ENCODE data around the gene MAN2A2. TPM values are rescaled to one million over a fixed set of nuclear protein-coding genes. Genes with fewer than 3 reads are reported as not detected.
"Not testable (repeated sequence)": the region's sequence is repeated elsewhere in the genome, so short reads cannot be mapped to it uniquely, and the experiment has no call there.

MAN2A2 gene
- total RNA-seq, 2 donors from 2014 or later: 99.8 to 225 TPM

DNA sequence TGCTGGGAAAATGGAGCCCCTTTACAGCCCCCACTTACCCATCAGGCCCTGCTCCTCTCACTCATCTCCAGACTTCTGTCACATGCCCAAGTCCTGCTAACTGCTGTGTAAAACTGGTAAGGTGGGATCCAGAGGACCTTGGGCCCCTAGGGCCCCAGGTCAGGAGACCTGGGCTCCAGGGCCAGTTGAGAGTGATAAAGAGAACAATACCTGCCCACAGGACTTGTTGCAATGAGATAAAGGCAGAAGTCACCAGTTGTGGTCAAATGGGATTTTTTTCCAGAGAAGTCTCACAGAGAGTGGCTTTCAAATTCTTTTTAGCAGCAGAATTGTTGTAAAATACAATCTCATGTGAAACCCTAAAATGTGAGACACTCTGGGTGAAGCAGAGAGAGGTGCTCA is 34.0 kb upstream of the MAN2A2 start:
- peak overlapping the region; percentile 99 to 100 for H3K27ac Mint-ChIP-seq
- H3K9me3 Mint-ChIP-seq: no peaks in the 10 kb centered on the region
- no peak for DNase-seq (ENCODE audit: low spot score in 2 of 2)
- ATAC-seq: peak in 1 of 2 donors; percentile 17
- H3K36me3 Mint-ChIP-seq: peaks cover 52 to 61% of the 10 kb centered on the region in 2 donors

GRCh38 chr15:90869601-90870353 is 33.3 kb upstream of the MAN2A2 start:
- ATAC-seq (peak; percentile 58 to 81), DNase-seq (ENCODE audit: low spot score in 2 of 2) (peak; percentile 57 to 90)
- H3K27ac Mint-ChIP-seq: peak overlapping the region; percentile 99 to 100
- peaks cover 56 to 62% of the 10 kb centered on the region in 2 donors for H3K36me3 Mint-ChIP-seq
- no peaks in the 10 kb centered on the region for H3K9me3 Mint-ChIP-seq

DNA sequence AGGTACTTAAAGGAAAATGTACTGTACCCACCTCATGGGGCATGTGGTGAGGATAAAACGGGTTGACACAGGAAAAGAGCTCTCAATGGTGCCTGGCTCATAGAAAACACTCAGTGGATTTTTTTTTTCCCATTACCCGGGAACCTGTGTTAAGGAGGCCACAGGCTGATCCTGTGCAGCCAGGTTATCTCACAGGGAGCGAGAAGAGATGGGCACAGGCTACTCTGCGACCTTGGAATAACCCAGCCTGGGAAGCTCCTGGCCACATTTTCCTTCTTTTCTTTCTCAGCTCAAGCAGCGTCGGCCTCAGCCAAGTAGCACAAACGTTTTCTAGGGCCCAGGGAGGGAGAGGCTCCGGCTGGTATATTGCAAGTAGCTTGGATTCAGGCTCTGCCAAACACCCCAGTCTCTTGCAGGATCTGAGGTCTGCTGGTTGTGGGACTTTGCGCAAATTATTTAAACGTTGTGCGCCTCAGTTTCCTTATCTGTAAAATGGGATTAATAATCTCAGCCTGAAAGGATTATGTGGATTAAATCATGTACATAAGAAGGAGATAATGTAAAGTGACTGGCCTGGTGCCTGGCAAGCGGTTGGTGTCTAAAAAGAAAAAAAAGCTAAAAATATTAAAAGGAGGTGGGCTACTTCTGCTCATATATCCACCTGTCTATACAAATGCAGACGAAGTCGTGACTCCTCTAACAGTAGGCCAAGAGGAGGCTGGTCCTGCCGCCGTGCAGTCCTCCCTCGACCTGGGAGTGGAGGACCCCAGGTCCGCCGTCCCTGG is 32.6 kb upstream of the MAN2A2 start:
- Mint-ChIP-seq H3K27ac (peak overlapping the region; percentile 99 to 100), H3K36me3 (peaks cover 56 to 66% of the 10 kb centered on the region in 2 donors), H3K9me3 (no peaks in the 10 kb centered on the region)
- no peak for ATAC-seq
- no peak for DNase-seq (ENCODE audit: low spot score in 2 of 2)

GRCh38 chr15:90871139-90871715 is 31.9 kb upstream of the MAN2A2 start:
- Mint-ChIP-seq H3K36me3 (peaks cover 56 to 62% of the 10 kb centered on the region in 2 donors), H3K27ac (peak overlapping the region; percentile 99 to 100), H3K9me3 (no peaks in the 10 kb centered on the region)
- ATAC-seq (no peak), DNase-seq (ENCODE audit: low spot score in 2 of 2) (no peak)

- DNase-seq (ENCODE audit: low spot score in 2 of 2) (no peak), ATAC-seq (peak in 1 of 2 donors; percentile 1)
- Mint-ChIP-seq H3K9me3 (no peaks in the 10 kb centered on the region), H3K36me3 (peaks cover 62 to 69% of the 10 kb centered on the region in 2 donors), H3K27ac (peak overlapping the region; percentile 98 to 99)
Measured at GRCh38 chr15:90871716-90872485, 31.2 kb upstream of the MAN2A2 start.

- Mint-ChIP-seq H3K27ac (peak overlapping the region; percentile 98 to 99), H3K36me3 (peaks cover 69 to 76% of the 10 kb centered on the region in 2 donors), H3K9me3 (no peaks in the 10 kb centered on the region)
- peak; percentile 70 to 79 for ATAC-seq
- DNase-seq (ENCODE audit: low spot score in 2 of 2): peak; percentile 64 to 81
Measured at GRCh38 chr15:90872486-90873184, 30.5 kb upstream of the MAN2A2 start.

DNA sequence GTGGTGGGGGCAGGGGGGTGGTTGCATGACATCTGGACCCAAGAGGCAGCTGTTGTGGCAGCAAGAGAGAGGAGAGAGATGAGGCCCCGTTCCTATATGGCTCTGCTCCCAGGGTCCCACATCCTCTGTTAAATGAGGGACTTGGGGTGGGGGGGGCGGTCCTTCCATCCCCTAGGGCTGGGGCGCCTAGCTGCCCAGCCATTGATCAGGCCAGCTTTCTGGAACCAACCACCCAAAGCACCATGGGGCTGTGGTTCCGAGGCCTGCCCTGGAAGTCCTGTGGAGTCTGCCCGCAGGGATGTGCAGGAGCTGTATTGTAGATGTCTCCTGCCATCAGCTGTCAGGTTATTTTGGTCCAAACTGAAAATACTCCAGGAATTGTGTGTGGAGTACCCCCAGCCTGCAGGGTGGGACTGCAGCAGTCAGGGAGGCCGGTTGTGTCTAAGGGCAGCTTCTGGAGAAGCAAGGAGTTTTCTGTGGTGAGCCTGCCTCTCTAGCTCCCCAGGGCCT is 29.6 kb upstream of the MAN2A2 start:
- DNase-seq (ENCODE audit: low spot score in 2 of 2): no peak
- Mint-ChIP-seq H3K27ac (peak overlapping the region; percentile 98 to 99), H3K9me3 (no peaks in the 10 kb centered on the region), H3K36me3 (peaks cover 71 to 77% of the 10 kb centered on the region in 2 donors)
- no peak for ATAC-seq

GRCh38 chr15:90873998-90874605 is 29.0 kb upstream of the MAN2A2 start:
- Mint-ChIP-seq H3K36me3 (peaks cover 68 to 75% of the 10 kb centered on the region in 2 donors), H3K27ac (peak overlapping the region; percentile 98 to 99), H3K9me3 (no peaks in the 10 kb centered on the region)
- ATAC-seq (no peak), DNase-seq (ENCODE audit: low spot score in 2 of 2) (no peak)

- Mint-ChIP-seq H3K27ac (peak overlapping the region; percentile 82 to 99), H3K36me3 (peaks cover 60 to 72% of the 10 kb centered on the region in 2 donors)
- not testable (repeated sequence) for H3K9me3 Mint-ChIP-seq; ATAC-seq; DNase-seq (ENCODE audit: low spot score in 2 of 2)
Measured at GRCh38 chr15:90874986-90875385, 28.1 kb upstream of the MAN2A2 start.

- ATAC-seq: no peak
- H3K27ac Mint-ChIP-seq: peak overlapping the region; percentile 82 to 99
- no peaks in the 10 kb centered on the region for H3K9me3 Mint-ChIP-seq
- H3K36me3 Mint-ChIP-seq: peaks cover 54 to 67% of the 10 kb centered on the region in 2 donors
- DNase-seq (ENCODE audit: low spot score in 2 of 2): no peak
Measured at GRCh38 chr15:90875549-90875981, 27.5 kb upstream of the MAN2A2 start.

DNA sequence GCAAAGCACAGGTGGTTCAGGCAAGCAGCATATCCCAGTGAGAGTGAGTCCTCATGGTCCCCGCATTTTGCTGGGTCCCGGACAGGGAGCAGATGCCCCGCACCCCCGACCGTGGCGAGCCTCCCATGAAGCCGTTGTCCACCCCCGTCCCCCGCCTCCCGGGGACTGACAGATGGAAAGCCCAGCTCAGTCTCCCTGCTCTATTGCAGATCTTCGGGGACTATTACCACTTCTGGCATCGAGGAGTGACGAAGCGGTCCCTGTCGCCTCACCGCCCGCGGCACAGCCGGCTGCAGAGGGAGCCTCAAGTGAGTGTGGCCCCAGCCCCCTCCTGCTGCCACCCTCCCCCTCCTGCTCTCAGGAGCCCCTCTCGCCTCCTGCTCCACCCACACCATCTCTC is 27.1 kb upstream of the MAN2A2 start:
- ATAC-seq (no peak), DNase-seq (ENCODE audit: low spot score in 2 of 2) (no peak)
- Mint-ChIP-seq H3K36me3 (peaks cover 49 to 62% of the 10 kb centered on the region in 2 donors), H3K9me3 (no peaks in the 10 kb centered on the region), H3K27ac (peak overlapping the region; percentile 87 to 93)

DNA sequence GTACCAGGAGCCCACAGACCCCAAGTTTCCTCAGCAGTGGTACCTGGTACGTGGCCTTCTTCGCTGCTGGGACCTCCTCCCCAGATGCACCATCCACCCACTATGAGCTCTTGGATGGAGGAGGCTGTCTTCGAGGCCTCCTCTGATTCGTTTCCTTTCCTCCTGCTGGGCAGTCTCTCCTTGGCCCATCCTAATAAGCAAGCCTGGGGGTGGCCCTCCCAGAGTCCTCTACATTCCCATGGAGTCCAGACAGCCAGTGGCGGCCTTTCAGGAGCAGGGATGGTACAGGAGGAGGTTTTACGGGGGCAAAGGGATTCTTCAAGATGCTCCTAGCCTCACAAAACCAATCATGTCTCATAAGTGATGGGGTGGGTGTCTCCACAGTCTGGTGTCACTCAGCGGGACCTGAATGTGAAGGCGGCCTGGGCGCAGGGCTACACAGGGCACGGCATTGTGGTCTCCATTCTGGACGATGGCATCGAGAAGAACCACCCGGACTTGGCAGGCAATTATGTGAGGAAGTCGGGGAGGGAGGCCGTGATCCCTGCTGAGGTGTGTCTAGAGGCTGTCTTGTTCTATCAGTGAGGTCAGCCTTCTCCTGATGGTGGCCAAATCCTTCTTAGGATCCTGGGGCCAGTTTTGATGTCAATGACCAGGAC is 26.5 kb upstream of the MAN2A2 start:
- no peaks in the 10 kb centered on the region for H3K9me3 Mint-ChIP-seq
- ATAC-seq: no peak
- no peak for DNase-seq (ENCODE audit: low spot score in 2 of 2)
- peaks cover 49 to 61% of the 10 kb centered on the region in 2 donors for H3K36me3 Mint-ChIP-seq
- peak overlapping the region; percentile 87 to 93 for H3K27ac Mint-ChIP-seq

DNA sequence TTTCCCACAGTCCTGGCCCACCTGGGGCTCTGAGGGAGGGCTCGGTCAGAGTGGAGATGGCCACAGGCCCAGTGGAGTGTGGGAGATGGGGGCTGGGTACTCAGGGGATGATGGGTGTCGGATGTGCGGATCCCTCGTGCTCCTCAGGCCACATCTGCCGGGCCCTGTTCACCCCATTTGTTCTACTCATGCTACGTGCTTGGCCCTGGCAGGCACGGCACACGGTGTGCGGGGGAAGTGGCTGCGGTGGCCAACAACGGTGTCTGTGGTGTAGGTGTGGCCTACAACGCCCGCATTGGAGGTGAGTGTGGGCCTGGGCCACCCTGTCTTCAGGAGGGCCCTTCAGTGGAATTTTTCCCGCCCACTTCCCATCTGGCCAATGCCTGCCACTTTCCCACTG is 25.8 kb upstream of the MAN2A2 start:
- ATAC-seq (no peak), DNase-seq (ENCODE audit: low spot score in 2 of 2) (no peak)
- no peaks in the 10 kb centered on the region for H3K9me3 Mint-ChIP-seq
- peak overlapping the region; percentile 87 to 94 for H3K27ac Mint-ChIP-seq
- peaks cover 47 to 58% of the 10 kb centered on the region in 2 donors for H3K36me3 Mint-ChIP-seq

- H3K36me3 Mint-ChIP-seq: peaks cover 41 to 51% of the 10 kb centered on the region in 2 donors
- no peaks in the 10 kb centered on the region for H3K9me3 Mint-ChIP-seq
- peak overlapping the region; percentile 87 to 94 for H3K27ac Mint-ChIP-seq
- DNase-seq (ENCODE audit: low spot score in 2 of 2) (no peak), ATAC-seq (no peak)
Measured at GRCh38 chr15:90877996-90878395, 25.1 kb upstream of the MAN2A2 start.

- H3K27ac Mint-ChIP-seq: peak overlapping the region; percentile 44 to 48
Measured at GRCh38 chr15:90878660-90879059, 24.4 kb upstream of the MAN2A2 start.

More at GRCh38 chr15:90878660-90879059, 24.4 kb upstream of the MAN2A2 start:
- H3K36me3 Mint-ChIP-seq: peaks cover 34 to 45% of the 10 kb centered on the region in 2 donors
- no peaks in the 10 kb centered on the region for H3K9me3 Mint-ChIP-seq
- DNase-seq (ENCODE audit: low spot score in 2 of 2) (no peak), ATAC-seq (no peak)

Data from activated naive CD4-positive, alpha-beta T cell treated with anti-CD3 and anti-CD28 coated beads, Interleukin-2, amount 50 U/mL, for 72 hours (primary cell).